DND-41 (cell line): ENCODE data around the gene TRIM24.

Experiments used
- CTCF ChIP-seq: IDR thresholded peaks from 2 replicates; pipeline ENCODE4 v1.5.1; 2012; ENCODE audit warnings: borderline replicate concordance, low read length, moderate library complexity, mild to moderate bottlenecking; ENCODE audit not compliant: poor library complexity, severe bottlenecking; ENCODE audit errors: extremely low read depth
- EZH2 ChIP-seq: IDR thresholded peaks from 3 replicates; pipeline ENCODE4 v1.6.1; 2012; ENCODE audit warnings: borderline replicate concordance, low read depth, mild to moderate bottlenecking, moderate library complexity, low read length, inconsistent platforms; ENCODE audit not compliant: severe bottlenecking

- TF ChIP-seq CTCF (no peak), EZH2 (no peak)
Measured at GRCh38 chr7:138417764-138418163, 42.3 kb upstream of the TRIM24 start.
